AG09319 (cell line): ENCODE measurements around the gene NOVA1.
A peak's percentile ranks its signal among the peaks of the same experiment; 100 is the strongest.

Source experiments
- DNase-seq: peaks from one replicate; pipeline ENCODE4 v3.0.0-alpha.2; 2010; ENCODE audit warnings: low read depth; ENCODE audit errors: extremely low read depth
- CTCF ChIP-seq: IDR thresholded peaks from 2 replicates; pipeline ENCODE4 v1.5.1; 2011; ENCODE audit warnings: low read depth, mild to moderate bottlenecking, inconsistent platforms, low read length, moderate library complexity

Gene NOVA1

DNA sequence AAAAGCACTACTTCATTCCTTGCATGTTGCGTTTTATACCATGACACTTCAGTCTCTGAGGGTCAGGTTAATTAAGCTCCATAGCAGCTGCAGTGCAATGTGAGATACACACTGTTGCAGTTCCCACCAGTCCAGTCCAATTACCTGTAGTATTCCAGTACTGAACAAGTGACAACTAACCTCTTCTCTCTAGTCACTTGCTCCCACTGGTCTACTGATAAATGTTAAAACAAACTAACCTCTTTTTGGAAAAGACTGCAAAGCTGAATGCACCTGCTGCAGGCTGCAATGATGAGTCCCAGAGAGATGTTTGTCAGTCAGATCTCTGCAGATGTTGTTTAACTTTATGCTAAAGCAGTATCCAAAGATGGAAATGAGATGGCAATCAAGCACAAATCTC, 7.9 kb downstream of the NOVA1 start:
- DNase-seq = no peak
- TF ChIP-seq CTCF = no peak

- DNase-seq = no peak
These were observed 20.1 kb downstream of the NOVA1 start for GRCh38 chr14:26577711-26578110.

GRCh38 chr14:26554069-26554772, 43.6 kb downstream of the NOVA1 start:
- TF ChIP-seq CTCF = no peak
- no peak for DNase-seq

More at GRCh38 chr14:26577711-26578110, 20.1 kb downstream of the NOVA1 start:
- no peak for TF ChIP-seq CTCF

DNA sequence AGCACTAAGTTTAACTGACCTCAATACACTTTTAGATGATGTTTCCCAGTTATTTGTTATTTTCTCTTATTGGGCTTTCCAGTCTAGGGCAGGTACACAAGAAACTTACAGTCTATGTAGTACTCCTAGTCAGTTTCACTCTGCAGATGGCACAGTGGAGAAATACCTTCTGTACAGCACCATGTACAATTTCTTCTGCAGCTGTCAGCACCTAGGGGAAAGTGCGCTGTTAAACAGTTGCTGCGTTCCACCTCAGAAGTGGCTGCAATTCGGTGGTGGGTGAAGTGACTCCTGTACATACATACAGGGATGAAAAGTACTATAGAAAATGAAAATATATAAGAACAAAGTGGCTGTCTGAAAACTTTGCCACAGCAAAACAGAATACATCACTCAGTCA, 48.3 kb downstream of the NOVA1 start:
- no peak for DNase-seq

DNA sequence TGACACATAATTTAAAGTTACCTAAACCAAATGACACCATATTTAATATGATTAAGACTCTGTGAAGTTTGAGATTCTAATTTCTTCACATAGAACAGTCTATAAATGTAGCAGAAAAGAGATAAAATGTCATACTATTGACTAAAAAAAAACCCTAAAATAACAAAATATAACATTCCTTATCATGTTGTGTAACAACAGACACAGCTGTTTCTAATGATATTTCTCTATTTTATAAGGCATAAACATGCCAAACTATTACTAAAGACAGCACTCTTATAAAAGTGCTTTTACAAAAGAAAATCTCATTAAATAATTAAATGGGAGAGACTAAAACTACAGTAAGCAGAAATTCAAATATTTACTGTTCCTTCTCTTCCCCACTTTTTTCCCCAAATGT, 49.4 kb downstream of the NOVA1 start:
- no peak for TF ChIP-seq CTCF
- no peak for DNase-seq

More for the DNA sequence above, 48.3 kb downstream of the NOVA1 start:
- no peak for TF ChIP-seq CTCF

DNA sequence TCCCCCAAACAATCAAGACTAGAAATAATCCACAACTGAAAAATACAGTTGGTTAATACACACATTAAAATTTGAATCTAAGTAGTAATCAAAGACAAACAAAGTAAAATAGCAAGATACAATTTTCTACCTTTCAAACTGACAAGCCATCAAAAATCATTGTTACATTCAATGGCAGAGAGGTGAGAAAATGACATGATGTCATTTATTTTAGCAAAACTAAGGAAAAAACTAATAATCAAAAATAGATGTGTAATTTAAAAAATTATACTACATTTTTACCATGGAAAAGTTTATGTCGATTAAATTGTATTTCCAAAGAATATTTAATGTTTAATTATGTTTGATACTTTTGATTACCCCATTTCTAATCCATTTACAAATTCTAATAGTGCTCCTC, 59.7 kb downstream of the NOVA1 start:
- no peak for DNase-seq
- TF ChIP-seq CTCF = no peak

GRCh38 chr14:26531894-26532293, 65.9 kb downstream of the NOVA1 start:
- TF ChIP-seq CTCF = peak; percentile 20
- no peak for DNase-seq
